HepG2 (cell line): Measurements from ENCODE around the gene GBP6. TPM values are rescaled to one million over a fixed set of nuclear protein-coding genes. Genes with fewer than 3 reads are reported as not detected.

ENCODE experiments used
- ATAC-seq: fragments of 200-7000 bp; cut with Tn5 transposase; 3 replicates; pipeline ENCODE4 v1.9.1; 2020; ENCODE audit warnings: mild to moderate bottlenecking, moderate library complexity
- BruUV-seq: library from RNA; stranded (reverse); fragments of 400-500 nt; replicated peaks from 2 replicates; lab custom pipeline; 2021; lab: Mats Ljungman, UMichigan
- CTCF ChIA-PET: fragments of 300-600 bp; formaldehyde crosslinking; extraction: SDS; loops from one replicate; lab custom pipeline; 2021; ENCODE audit warnings: low total read pairs, inconsistent platforms, low intra/inter-chr PET ratio; lab: Yijun Ruan, JAX
- POLR2A ChIA-PET: fragments of 350-600 bp; sonication (Branson Sonifier 250); formaldehyde crosslinking; loops from one replicate; lab custom pipeline; 2020; ENCODE audit warnings: antibody characterized with exemption, inconsistent platforms; lab: Yijun Ruan, JAX
- DNase-seq: peaks from one replicate; pipeline ENCODE4 v3.0.0-alpha.2; 2015; ENCODE audit warnings: low spot score
- FAIRE-seq: peaks from 3 replicates; lab custom pipeline; 2011; peaks lifted over from hg19 to GRCh38; lab: Jason Lieb, UNC
- H2AFZ ChIP-seq: one replicate; pipeline ENCODE4 v1.6.1; 2011; ENCODE audit warnings: low read length, inconsistent platforms
- H3K27ac ChIP-seq: fragments of 300-600 bp; 3 replicates; pipeline ENCODE4 v1.8.0; 2011; ENCODE audit warnings: mixed run types, mild to moderate bottlenecking, mixed read lengths, low read length, inconsistent platforms; ENCODE audit not compliant: insufficient read depth; ENCODE audit errors: extremely low read length
- H3K27me3 ChIP-seq, 2 experiments: fragments of 200-600 bp in 1 of 2; 2 replicates in 1 of 2; 3 replicates in 1 of 2; pipeline versions ENCODE4 v1.6.0 to v1.8.0; 2011; ENCODE audit warnings: low read length in 2 of 2, mild to moderate bottlenecking in 2 of 2, moderate library complexity in 2 of 2, inconsistent platforms in 1 of 2; ENCODE audit not compliant: insufficient read depth in 2 of 2, control insufficient read depth in 1 of 2
- H3K36me3 ChIP-seq, 2 experiments: fragments of 200-600 bp in 1 of 2; replicated peaks in 1 of 2; 2 replicates in 1 of 2; 3 replicates in 1 of 2; pipeline versions ENCODE4 v1.5.1 to v1.8.0; 2011; ENCODE audit warnings: low read length in 2 of 2, inconsistent platforms in 1 of 2; ENCODE audit not compliant: insufficient read depth in 2 of 2, control insufficient read depth in 1 of 2
- H3K4me1 ChIP-seq: 2 replicates; pipeline ENCODE4 v1.5.1; 2012; ENCODE audit warnings: low read length, inconsistent platforms; ENCODE audit not compliant: insufficient read depth
- H3K4me2 ChIP-seq: 2 replicates; pipeline ENCODE4 v1.6.0; 2011; ENCODE audit warnings: low read depth, low read length, inconsistent platforms
- H3K4me3 ChIP-seq, 3 experiments: fragments of 200-600 bp in 1 of 3; sonication (generic), shearing (Covaris generic) in 1 of 3; replicated peaks in 1 of 3; 2 replicates each; pipeline ENCODE4 v1.5.1; 2011 to 2016; ENCODE audit warnings: low read length in 3 of 3, inconsistent platforms in 2 of 3, low read depth in 2 of 3, mild to moderate bottlenecking in 2 of 3, control low read depth in 1 of 3, mixed read lengths in 1 of 3; ENCODE audit not compliant: insufficient read depth in 1 of 3
- H3K79me2 ChIP-seq: one replicate; pipeline ENCODE4 v1.6.1; 2011; ENCODE audit warnings: low read length, inconsistent platforms; ENCODE audit not compliant: insufficient read depth
- H3K9ac ChIP-seq: 2 replicates; pipeline ENCODE4 v1.6.0; 2011; ENCODE audit warnings: mild to moderate bottlenecking, low read depth, low read length, inconsistent platforms; ENCODE audit not compliant: insufficient read depth
- H3K9me3 ChIP-seq: 2 replicates; pipeline ENCODE4 v1.5.1; 2012; ENCODE audit warnings: mild to moderate bottlenecking, low read length
- H4K20me1 ChIP-seq: 2 replicates; pipeline ENCODE4 v1.6.0; 2011; ENCODE audit warnings: inconsistent platforms, mild to moderate bottlenecking, low read length, moderate library complexity; ENCODE audit not compliant: insufficient read depth
- ATM ChIP-seq: fragments of 450-650 bp; IDR thresholded peaks from 2 replicates; pipeline ENCODE4 v1.7.1; 2017; ENCODE audit warnings: mild to moderate bottlenecking, borderline replicate concordance
- CEBPB ChIP-seq: IDR thresholded peaks from 2 replicates; pipeline ENCODE4 v1.6.1; 2011; ENCODE audit warnings: low read depth, low read length, improper control_type of control experiment, borderline replicate concordance
- REST ChIP-seq, 2 experiments: IDR thresholded peaks; 2 replicates each; pipeline ENCODE4 v1.6.1; 2011 to 2012; ENCODE audit warnings: low read length in 2 of 2, borderline replicate concordance in 1 of 2, low read depth in 1 of 2, mild to moderate bottlenecking in 1 of 2, moderate library complexity in 1 of 2
- SMAD3 ChIP-seq: sonication (generic); formaldehyde crosslinking; IDR thresholded peaks from 2 replicates; pipeline ENCODE4 v1.4.0; 2020; ENCODE audit warnings: missing genetic modification reagents
- ZMAT3 ChIP-seq: sonication (generic); formaldehyde crosslinking; conservative IDR thresholded peaks from 2 replicates; pipeline ENCODE4 v1.7.0; 2021; ENCODE audit warnings: missing genetic modification reagents
- in situ Hi-C: cut with HindIII; loops from 2 replicates; pipeline ENCODE4 v1.10.0; 2017; ENCODE audit warnings: low pct_unique_long_range_greater_than_20kb; ENCODE audit not compliant: extremely low pct_ligation_motif_present
- intact Hi-C: fragments of 100-400 bp; cut with micrococcal nuclease; formaldehyde crosslinking; loops from one replicate; pipeline ENCODE4 v1.10.0; 2022; ENCODE audit not compliant: unreplicated experiment
- polyA plus RNA-seq, 8 experiments: library from polyadenylated mRNA; depleted of rRNA in 3 of 8; stranded (reverse) in 7 of 8; unstranded in 1 of 8; fragments of >200 nt; fragmentation: Illumina TruSeq in 4 of 8; extraction: Trizol in 4 of 8; gene quantifications; 2 replicates each; pipeline versions ENCODE4 v1.2.1 to v1.2.3, GENCODE V29; 2011 to 2016; ENCODE audit warnings: low read depth in 4 of 8, missing spikeins in 1 of 8, mixed read lengths in 1 of 8; ENCODE audit not compliant: insufficient read depth in 1 of 8
- total RNA-seq, 5 experiments: library from RNA; depleted of rRNA; stranded (reverse); fragments of >200 nt; fragmentation: Illumina TruSeq; extraction: Trizol; gene quantifications; 2 replicates each; pipeline ENCODE4 v1.2.3, GENCODE V29; 2016; ENCODE audit warnings: low read depth in 1 of 5
- TF ChIP-seq, protein P1 (sequence below): conservative IDR thresholded peaks from 2 replicates; pipeline ENCODE4 v1.6.1; 2018; ENCODE audit warnings: missing genetic modification reagents

The GBP6 gene
- total and polyA plus RNA-seq, 2 of the 13 experiments (the other 11 are each of a cell fraction or from before 2014, with no cell fraction given) = not detected

- ChIA-PET POLR2A (no interaction called here), CTCF (no interaction called here)
- H3K4me2 ChIP-seq = no peak overlapping the region
- TF ChIP-seq REST (IDR thresholded peaks at IDR 0.05; ENCODE audit: borderline replicate concordance in 1 of 2, low read depth in 1 of 2, low read length in 2 of 2) = no peak
- no peak for TF ChIP-seq ATM
- TF ChIP-seq ZMAT3 = no peak
- TF ChIP-seq CEBPB = no peak
- TF ChIP-seq, protein P1, sequence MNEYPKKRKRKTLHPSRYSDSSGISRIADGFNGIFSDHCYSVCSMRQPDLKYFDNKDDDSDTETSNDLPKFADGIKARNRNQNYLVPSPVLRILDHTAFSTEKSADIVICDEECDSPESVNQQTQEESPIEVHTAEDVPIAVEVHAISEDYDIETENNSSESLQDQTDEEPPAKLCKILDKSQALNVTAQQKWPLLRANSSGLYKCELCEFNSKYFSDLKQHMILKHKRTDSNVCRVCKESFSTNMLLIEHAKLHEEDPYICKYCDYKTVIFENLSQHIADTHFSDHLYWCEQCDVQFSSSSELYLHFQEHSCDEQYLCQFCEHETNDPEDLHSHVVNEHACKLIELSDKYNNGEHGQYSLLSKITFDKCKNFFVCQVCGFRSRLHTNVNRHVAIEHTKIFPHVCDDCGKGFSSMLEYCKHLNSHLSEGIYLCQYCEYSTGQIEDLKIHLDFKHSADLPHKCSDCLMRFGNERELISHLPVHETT (CRISPR knock-in tag) = no peak
- no peak for TF ChIP-seq SMAD3 (CRISPR knock-in tag)
- no TSS peak for BruUV-seq
- H3K4me3 ChIP-seq = no peak overlapping the region
- no peak overlapping the region for H3K9ac ChIP-seq
- H3K4me1 ChIP-seq = no peaks in the 10 kb centered on the region
- no peak overlapping the region for H2AFZ ChIP-seq
- intact Hi-C loops (loop anchor here (5.0 kb wide), 1 partner anchor 75 kb away; no protein-coding TSS in a partner anchor), in situ Hi-C loops (no loop called here)
- no peaks in the 10 kb centered on the region for H3K79me2 ChIP-seq
- no peaks in the 10 kb centered on the region for H3K9me3 ChIP-seq
- no peak for ATAC-seq
- DNase-seq = no peak
- FAIRE-seq = no peak
- H3K27ac ChIP-seq = no peak overlapping the region
- no peaks in the 10 kb centered on the region for H3K36me3 ChIP-seq
- H3K27me3 ChIP-seq = no peaks in the 10 kb centered on the region
- H4K20me1 ChIP-seq = no peaks in the 10 kb centered on the region
Measured at GRCh38 chr1:89382479-89382878, 18.6 kb downstream of the GBP6 start.
